GM12875 (cell line): ENCODE results near the gene AGBL3.
"Not testable (repeated sequence)": the region's sequence is repeated elsewhere in the genome, so short reads cannot be mapped to it uniquely, and the experiment has no call there.

Experiments used
- H3K4me3 ChIP-seq: one replicate; pipeline ENCODE4 v1.5.1; 2011; ENCODE audit warnings: low read depth, low read length, control low read depth
- TF ChIP-seq, protein P1 (sequence below): IDR thresholded peaks from 2 replicates; pipeline ENCODE4 v1.5.1; 2011; ENCODE audit warnings: low read depth, mild to moderate bottlenecking, control low read depth, inconsistent platforms, low read length, moderate library complexity, borderline replicate concordance; ENCODE audit not compliant: insufficient read depth

Gene AGBL3

DNA sequence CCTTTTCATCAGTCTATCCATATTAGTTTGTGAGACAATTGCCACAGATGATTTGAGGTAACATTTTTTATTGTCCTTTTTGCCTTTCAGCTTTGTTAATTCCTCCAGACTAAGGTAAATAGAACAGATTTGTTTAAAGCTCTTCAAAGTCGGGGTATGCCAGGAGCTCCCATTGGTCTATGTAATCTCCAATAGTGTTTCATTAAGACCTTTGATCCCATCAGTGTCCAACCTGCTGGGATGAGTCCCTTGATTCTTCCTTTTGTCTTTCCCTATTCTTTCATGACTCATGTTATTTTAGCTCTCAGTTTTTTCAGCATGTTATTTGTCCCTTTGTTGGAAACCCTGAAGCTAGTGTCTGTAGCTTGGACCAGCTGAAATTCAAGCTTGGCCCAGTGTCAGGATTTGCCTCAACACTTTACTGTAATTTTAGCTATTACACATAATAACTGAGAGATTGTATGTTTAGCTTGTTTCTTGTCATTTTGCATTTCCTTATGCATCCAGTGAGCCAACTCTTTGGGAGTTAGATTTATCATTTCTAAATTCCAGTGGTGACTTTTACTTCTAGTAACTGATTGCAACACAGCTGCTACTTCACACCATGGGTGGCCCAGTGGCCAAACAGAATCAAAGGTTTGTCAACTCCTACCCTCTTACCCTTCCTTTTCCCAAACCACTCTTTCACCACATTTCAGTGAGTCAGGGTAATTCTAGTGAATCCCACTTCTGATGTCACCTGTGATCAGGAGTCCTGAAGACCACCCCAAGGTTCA, 15.3 kb downstream of the AGBL3 start:
- TF ChIP-seq, protein P1, sequence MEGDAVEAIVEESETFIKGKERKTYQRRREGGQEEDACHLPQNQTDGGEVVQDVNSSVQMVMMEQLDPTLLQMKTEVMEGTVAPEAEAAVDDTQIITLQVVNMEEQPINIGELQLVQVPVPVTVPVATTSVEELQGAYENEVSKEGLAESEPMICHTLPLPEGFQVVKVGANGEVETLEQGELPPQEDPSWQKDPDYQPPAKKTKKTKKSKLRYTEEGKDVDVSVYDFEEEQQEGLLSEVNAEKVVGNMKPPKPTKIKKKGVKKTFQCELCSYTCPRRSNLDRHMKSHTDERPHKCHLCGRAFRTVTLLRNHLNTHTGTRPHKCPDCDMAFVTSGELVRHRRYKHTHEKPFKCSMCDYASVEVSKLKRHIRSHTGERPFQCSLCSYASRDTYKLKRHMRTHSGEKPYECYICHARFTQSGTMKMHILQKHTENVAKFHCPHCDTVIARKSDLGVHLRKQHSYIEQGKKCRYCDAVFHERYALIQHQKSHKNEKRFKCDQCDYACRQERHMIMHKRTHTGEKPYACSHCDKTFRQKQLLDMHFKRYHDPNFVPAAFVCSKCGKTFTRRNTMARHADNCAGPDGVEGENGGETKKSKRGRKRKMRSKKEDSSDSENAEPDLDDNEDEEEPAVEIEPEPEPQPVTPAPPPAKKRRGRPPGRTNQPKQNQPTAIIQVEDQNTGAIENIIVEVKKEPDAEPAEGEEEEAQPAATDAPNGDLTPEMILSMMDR, result no peak

DNA sequence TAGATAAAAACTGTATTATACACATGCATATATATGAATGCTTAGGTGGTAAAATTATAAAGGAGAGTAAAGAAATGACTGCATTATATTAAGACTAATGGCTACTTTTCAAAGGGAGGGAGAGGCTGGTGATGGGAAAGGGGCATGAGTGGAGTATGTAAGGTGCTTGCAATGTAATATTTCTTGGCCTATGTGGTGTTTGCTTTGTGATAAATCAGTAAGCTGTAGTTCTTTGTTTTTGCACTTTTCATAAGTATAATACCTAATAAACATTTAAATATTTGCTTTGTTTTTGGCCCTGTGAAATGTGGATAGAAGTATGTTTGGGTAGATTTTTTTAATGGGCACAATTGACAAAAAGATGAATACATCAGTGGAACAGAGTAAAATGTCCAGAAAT, 25.9 kb downstream of the AGBL3 start:
- no peak overlapping the region for H3K4me3 ChIP-seq
- TF ChIP-seq, protein P1, result no peak

More for the DNA sequence above, 15.3 kb downstream of the AGBL3 start:
- H3K4me3 ChIP-seq, result no peak overlapping the region

DNA sequence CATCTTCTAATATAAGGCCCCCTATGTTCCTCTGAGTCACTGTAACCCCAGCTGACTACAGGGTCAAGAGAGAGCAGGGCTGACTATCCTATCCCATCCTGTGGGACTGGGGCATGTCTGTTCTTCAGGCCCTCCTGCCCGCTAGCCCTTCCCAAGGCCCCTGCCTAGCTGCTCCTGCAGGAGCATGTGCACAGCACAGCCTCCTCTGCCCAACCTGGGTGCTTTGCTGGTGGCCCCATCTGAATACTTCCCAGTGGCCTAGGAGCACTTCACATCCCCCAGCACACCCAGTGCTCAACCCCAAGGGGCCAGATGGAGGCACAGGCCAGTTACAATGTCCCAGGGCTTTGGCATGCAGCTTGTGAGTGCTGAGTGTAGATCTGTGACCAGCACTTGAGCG, 37.3 kb downstream of the AGBL3 start:
- TF ChIP-seq, protein P1, result no peak
- no peak overlapping the region for H3K4me3 ChIP-seq

DNA sequence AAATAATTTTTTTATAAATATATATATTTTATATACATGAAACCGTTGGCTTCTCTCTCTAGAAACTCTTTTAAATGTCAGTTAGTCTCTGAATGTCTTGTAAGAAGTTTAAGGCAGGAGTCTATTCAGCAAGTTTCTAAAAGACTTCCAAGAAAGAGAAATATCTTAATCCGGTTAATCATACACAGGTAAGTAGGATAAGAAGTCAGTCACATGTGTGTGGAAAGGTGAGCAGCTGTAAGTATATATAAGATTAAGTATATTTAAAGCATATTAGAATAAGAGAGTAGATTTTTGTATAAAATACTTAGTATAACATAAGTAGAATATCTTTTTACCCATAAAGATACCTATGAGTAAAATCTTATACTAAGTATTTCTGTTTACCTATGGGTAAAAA, 48.9 kb downstream of the AGBL3 start:
- TF ChIP-seq, protein P1, result no peak
- H3K4me3 ChIP-seq, result no peak overlapping the region

DNA sequence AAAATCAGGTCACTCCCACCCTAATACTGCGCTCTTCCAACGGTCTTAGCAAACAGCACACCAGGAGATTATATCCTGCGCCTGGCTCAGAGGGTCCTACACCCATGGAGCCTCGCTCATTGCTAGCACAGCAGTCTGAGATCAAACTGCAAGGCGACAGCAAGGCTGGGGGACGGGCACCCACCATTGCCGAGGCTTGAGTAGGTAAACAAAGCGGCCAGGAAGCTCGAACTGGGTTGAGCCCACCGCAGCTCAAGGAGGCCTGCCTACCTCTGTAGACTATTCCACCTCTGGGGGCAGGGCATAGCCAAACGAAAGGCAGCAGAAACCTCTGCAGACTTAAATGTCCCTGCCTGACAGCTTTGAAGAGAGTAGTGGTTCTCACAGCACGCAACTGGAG, 80.7 kb downstream of the AGBL3 start:
- H3K4me3 ChIP-seq, result not testable (repeated sequence)

DNA sequence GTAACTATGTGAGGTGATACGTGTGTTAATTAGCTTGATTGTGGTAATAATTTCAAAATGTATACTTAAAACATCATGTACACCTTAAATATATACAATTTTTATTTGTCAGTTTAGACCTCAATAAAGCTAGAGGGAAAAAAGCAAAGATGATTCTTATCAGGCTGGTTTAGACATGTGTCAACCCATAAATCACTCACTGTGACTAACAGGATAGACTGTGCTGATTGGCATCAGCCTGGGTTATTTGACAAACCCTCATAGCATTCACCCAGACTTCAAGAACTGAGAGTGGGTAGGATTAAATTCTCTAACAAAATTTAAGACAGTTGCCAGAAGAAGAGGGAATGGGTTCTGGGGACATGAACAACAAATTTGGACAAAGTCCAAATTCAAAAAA, 87.8 kb downstream of the AGBL3 start:
- TF ChIP-seq, protein P1, result no peak
- H3K4me3 ChIP-seq, result no peak overlapping the region

DNA sequence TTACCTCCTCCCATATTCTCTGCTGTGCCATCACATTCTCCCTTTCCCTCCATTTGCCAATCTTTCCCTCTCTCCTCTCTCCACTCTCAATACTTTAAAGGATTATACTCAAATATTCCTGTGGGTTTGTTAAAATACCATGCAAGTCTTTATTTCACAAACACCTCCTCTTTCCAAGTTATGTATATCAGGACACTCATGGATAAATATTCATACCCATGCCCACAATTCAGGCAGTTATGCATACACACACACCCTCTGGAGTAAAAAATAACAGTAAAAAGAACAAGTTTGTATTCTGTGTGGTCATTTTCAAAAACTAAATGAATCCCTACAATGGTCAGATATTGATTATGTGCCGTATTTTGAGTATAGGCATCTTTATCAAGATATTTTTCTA, 88.2 kb downstream of the AGBL3 start:
- TF ChIP-seq, protein P1, result no peak
- H3K4me3 ChIP-seq, result no peak overlapping the region
